PC-9 (cell line): Measurements from ENCODE around the gene C13orf42. TPM values are rescaled to one million over a fixed set of nuclear protein-coding genes. Genes with fewer than 3 reads are reported as not detected.
"Not testable (repeated sequence)": the region's sequence is repeated elsewhere in the genome, so short reads cannot be mapped to it uniquely, and the experiment has no call there.

Experiments
- BruUV-seq: library from RNA; stranded (reverse); fragments of 400-500 nt; replicated peaks from 2 replicates; lab custom pipeline; 2021; lab: Mats Ljungman, UMichigan
- CTCF ChIA-PET: fragments of 300-600 bp; sonication (Branson Sonifier 250); formaldehyde crosslinking; loops from one replicate; lab custom pipeline; 2022; ENCODE audit warnings: antibody characterized with exemption; lab: Charles Lee
- POLR2A ChIA-PET: fragments of 300-600 bp; sonication (Branson Sonifier 250); formaldehyde crosslinking; loops from one replicate; lab custom pipeline; 2022; ENCODE audit warnings: antibody characterized with exemption; ENCODE audit not compliant: unreplicated experiment; lab: Charles Lee
- DNase-seq, 2 experiments: peaks; one replicate each; pipeline versions ENCODE4 v3.0.0 to v3.0.0-alpha.2; 2015 to 2022; ENCODE audit warnings: mixed read lengths in 1 of 2
- H2AFZ ChIP-seq: fragments of 200-600 bp; sonication (generic); 2 replicates; pipeline ENCODE4 v1.8.1; 2017; ENCODE audit warnings: antibody characterized with exemption
- H3F3A ChIP-seq: fragments of 200-600 bp; sonication (generic); 2 replicates; pipeline ENCODE4 v1.8.1; 2017; ENCODE audit warnings: antibody characterized with exemption, mild to moderate bottlenecking, low read depth; ENCODE audit not compliant: insufficient read depth
- H3K27ac ChIP-seq: fragments of 200-600 bp; sonication (generic); 2 replicates; pipeline ENCODE4 v1.6.1; 2016; ENCODE audit warnings: mixed run types
- H3K27me3 ChIP-seq: fragments of 200-600 bp; sonication (generic); 2 replicates; pipeline ENCODE4 v1.6.1; 2016; ENCODE audit warnings: low read depth, mixed run types; ENCODE audit not compliant: insufficient read depth
- H3K36me3 ChIP-seq: fragments of 200-600 bp; sonication (generic); 2 replicates; pipeline ENCODE4 v1.6.1; 2016; ENCODE audit warnings: low read depth, mixed run types
- H3K4me1 ChIP-seq: fragments of 200-600 bp; sonication (generic); replicated peaks from 2 replicates; pipeline ENCODE4 v1.6.1; 2016; ENCODE audit warnings: mixed run types; ENCODE audit not compliant: insufficient read depth
- H3K4me2 ChIP-seq: fragments of 200-600 bp; sonication (generic); 2 replicates; pipeline ENCODE4 v1.6.1; 2017; ENCODE audit warnings: mixed run types
- H3K4me3 ChIP-seq: fragments of 200-600 bp; sonication (generic); 2 replicates; pipeline ENCODE4 v1.6.1; 2016; ENCODE audit warnings: mixed run types
- H3K79me2 ChIP-seq: fragments of 200-600 bp; sonication (generic); 2 replicates; pipeline ENCODE4 v1.6.1; 2017; ENCODE audit warnings: low read depth, mixed run types
- H3K9me2 ChIP-seq: fragments of 200-600 bp; sonication (generic); 2 replicates; pipeline ENCODE4 v1.8.1; 2017; ENCODE audit warnings: mild to moderate bottlenecking; ENCODE audit not compliant: insufficient read depth
- H3K9me3 ChIP-seq: fragments of 200-600 bp; sonication (generic); 2 replicates; pipeline ENCODE4 v1.8.1; 2016; ENCODE audit warnings: low read depth; ENCODE audit not compliant: insufficient read depth
- H4K20me1 ChIP-seq: fragments of 200-600 bp; sonication (generic); 2 replicates; pipeline ENCODE4 v1.8.1; 2017; ENCODE audit not compliant: insufficient read depth
- CTCF ChIP-seq: fragments of 200-600 bp; sonication (generic); conservative IDR thresholded peaks from 2 replicates; pipeline ENCODE4 v1.6.1; 2017; ENCODE audit warnings: mixed run types, antibody characterized with exemption, mild to moderate bottlenecking, moderate library complexity
- EZH2 ChIP-seq: fragments of 200-600 bp; sonication (generic); IDR thresholded peaks from 2 replicates; pipeline ENCODE4 v1.8.0; 2017; ENCODE audit warnings: antibody characterized with exemption, low read depth
- intact Hi-C: fragments of 100-400 bp; cut with micrococcal nuclease; formaldehyde crosslinking; loops from one replicate; pipeline ENCODE4 v1.10.0; 2022; ENCODE audit not compliant: unreplicated experiment
- total RNA-seq: library from RNA; stranded (reverse); gene quantifications from 2 replicates; pipeline ENCODE4 v1.2.3, GENCODE V29; 2021

The C13orf42 gene
- total RNA-seq, 1 experiment from 2014 or later = not detected

DNA sequence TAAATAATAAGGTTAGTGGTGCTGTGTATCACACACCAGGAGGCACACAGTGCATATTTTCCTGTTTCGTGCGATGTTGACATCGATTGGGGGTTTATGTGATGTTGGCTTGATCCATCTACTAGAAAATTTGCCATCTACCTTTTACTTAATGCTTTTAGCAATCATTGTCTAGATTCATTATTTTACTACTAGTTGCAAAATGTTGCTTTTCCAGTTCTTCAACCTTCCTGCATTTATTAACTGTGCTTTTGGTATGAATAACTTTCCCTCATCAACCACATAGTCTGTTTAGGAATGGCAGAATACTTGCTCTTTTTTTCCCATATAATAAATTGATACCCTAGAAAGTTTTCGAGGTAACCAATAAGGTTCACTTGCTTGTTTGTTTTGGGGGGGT, 17.5 kb downstream of the C13orf42 start:
- peaks cover 8% of the 10 kb centered on the region; the same call in 1 of the 2 replicates for H3K4me1 ChIP-seq
- peak in 1 of 2 experiments; percentile 51 for DNase-seq
- H3K9me3 ChIP-seq = no peaks in the 10 kb centered on the region
- intact Hi-C loops = no loop called here
- H3K79me2 ChIP-seq = no peaks in the 10 kb centered on the region
- no peaks in the 10 kb centered on the region for H3F3A ChIP-seq
- H3K36me3 ChIP-seq = no peaks in the 10 kb centered on the region
- no peak overlapping the region for H3K4me2 ChIP-seq
- no peak overlapping the region for H2AFZ ChIP-seq
- ChIA-PET CTCF (no interaction called here), POLR2A (no interaction called here)
- H3K4me3 ChIP-seq = no peak overlapping the region
- peaks cover 9% of the 10 kb centered on the region; the same call in 1 of the 2 replicates for H3K27me3 ChIP-seq
- TF ChIP-seq EZH2 = no peak
- no peak for TF ChIP-seq CTCF
- BruUV-seq = no TSS peak
- H4K20me1 ChIP-seq = no peaks in the 10 kb centered on the region
- H3K9me2 ChIP-seq = no peaks in the 10 kb centered on the region
- H3K27ac ChIP-seq = no peak overlapping the region

- Histone ChIP-seq H3F3A (no peaks in the 10 kb centered on the region), H3K4me2 (no peak overlapping the region), H3K9me2 (no peaks in the 10 kb centered on the region), H3K27me3 (peaks cover 9% of the 10 kb centered on the region; the same call in 1 of the 2 replicates), H3K27ac (no peak overlapping the region), H3K9me3 (no peaks in the 10 kb centered on the region), H4K20me1 (no peaks in the 10 kb centered on the region), H3K36me3 (no peaks in the 10 kb centered on the region), H3K4me3 (no peak overlapping the region), H3K4me1 (peaks cover 8% of the 10 kb centered on the region; the same call in 1 of the 2 replicates), H3K79me2 (no peaks in the 10 kb centered on the region), H2AFZ (no peak overlapping the region)
- no TSS peak for BruUV-seq
- ChIA-PET CTCF (interaction anchor here (0.6 kb wide), 1 partner anchor 1167 kb away, joined by 4 read pairs; no protein-coding TSS in a partner anchor), POLR2A (no interaction called here)
- intact Hi-C loops = no loop called here
- DNase-seq = no peak
- TF ChIP-seq EZH2 (no peak), CTCF (no peak)
Observed at GRCh38 chr13:51091839-51092238, 19.2 kb downstream of the C13orf42 start.

- no peaks in the 10 kb centered on the region for H3K79me2 ChIP-seq
- no peaks in the 10 kb centered on the region for H3K9me3 ChIP-seq
- H2AFZ ChIP-seq = no peak overlapping the region
- no peaks in the 10 kb centered on the region for H3K9me2 ChIP-seq
- CTCF ChIA-PET = no interaction called here
- H3K27me3 ChIP-seq = no peaks in the 10 kb centered on the region
- H3K36me3 ChIP-seq = no peaks in the 10 kb centered on the region
- no TSS peak for BruUV-seq
- no peaks in the 10 kb centered on the region for H4K20me1 ChIP-seq
- POLR2A ChIA-PET = no interaction called here
- H3K27ac ChIP-seq = no peak overlapping the region
- no peaks in the 10 kb centered on the region for H3K4me1 ChIP-seq
- intact Hi-C loops = no loop called here
- no peak overlapping the region for H3K4me3 ChIP-seq
- no peak for TF ChIP-seq EZH2
- no peak for DNase-seq
- no peaks in the 10 kb centered on the region for H3F3A ChIP-seq
- no peak overlapping the region for H3K4me2 ChIP-seq
Observed at GRCh38 chr13:51083706-51084105, 27.4 kb downstream of the C13orf42 start.

DNA sequence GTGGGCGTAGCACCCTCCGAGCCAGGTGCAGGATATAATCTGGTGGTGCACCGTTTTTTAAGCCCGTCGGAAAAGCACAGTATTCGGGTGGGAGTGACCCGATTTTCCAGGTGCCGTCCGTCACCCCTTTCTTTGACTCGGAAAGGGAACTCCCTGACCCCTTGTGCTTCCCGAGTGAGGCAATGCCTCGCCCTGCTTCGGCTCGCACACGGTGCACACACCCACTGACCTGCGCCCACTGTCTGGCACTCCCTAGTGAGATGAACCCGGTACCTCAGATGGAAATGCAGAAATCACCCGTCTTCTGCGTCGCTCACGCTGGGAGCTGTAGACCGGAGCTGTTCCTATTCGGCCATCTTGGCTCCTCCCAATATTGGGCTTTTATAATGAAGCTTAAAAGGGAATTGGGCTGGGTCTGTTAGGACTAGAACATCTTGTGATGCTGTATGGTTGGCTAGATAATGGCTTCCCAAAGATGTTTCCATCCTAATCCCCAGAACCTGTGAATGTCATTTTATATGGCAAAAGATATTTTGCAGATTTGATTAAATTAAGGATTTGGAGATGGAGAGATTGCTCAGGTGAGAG, 30.5 kb downstream of the C13orf42 start:
- H3K36me3 ChIP-seq, H3K79me2 ChIP-seq, H3K9me2 ChIP-seq, intact Hi-C loops, DNase-seq, H3K4me1 ChIP-seq, H3F3A ChIP-seq, H3K27me3 ChIP-seq, H3K27ac ChIP-seq, H3K9me3 ChIP-seq, CTCF ChIA-PET, H4K20me1 ChIP-seq, BruUV-seq: not testable (repeated sequence)
- Histone ChIP-seq H3K4me2 (peak overlapping the region; percentile 55), H2AFZ (peak overlapping the region; percentile 66), H3K4me3 (peak overlapping the region; percentile 41; the same call in 1 of the 2 replicates)
- POLR2A ChIA-PET = interaction anchor here (0.6 kb wide), 1 partner anchor 243 kb away, joined by 3 read pairs; no protein-coding TSS in a partner anchor
